ENCODE data around the gene TP53I11. TPM values are rescaled to one million over a fixed set of nuclear protein-coding genes. Genes with fewer than 3 reads are reported as not detected.

The TP53I11 gene
- polyA plus RNA-seq, 3 donors, result 11.0 to 13.2 (median 11.3) TPM

DNA sequence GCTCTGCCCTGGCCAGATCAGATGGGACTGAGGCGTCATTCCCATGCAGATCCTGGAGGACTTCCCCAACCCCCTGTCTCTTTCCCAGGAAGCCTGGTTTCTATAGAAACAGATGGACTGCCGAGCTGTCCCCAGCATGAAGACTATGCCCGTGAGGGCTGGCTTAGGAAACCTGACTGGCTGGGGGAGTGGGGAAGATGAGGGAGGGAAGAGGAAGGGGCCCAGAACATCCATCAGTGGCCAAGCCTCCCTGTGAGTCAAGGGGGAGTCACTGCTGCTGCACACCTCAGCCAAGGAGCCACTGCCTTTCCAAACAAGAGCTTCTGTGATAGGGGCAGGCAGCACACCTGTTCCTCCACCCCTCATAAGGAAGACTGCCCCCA lies 5.8 kb downstream of the TP53I11 start:
- Histone ChIP-seq H3K4me1 (ENCODE audit: control insufficient read depth in 1 of 2, insufficient read depth in 2 of 2, low read length in 2 of 2) (peaks cover 33 to 45% of the 10 kb centered on the region in 2 donors), H3K27me3 (ENCODE audit: control insufficient read depth in 2 of 2, insufficient read depth in 2 of 2, low read length in 2 of 2) (peaks cover 0 to 3% of the 10 kb centered on the region in 2 donors), H3K27ac (ENCODE audit: low read depth in 1 of 2, low read length in 2 of 2) (no peak overlapping the region), H3K36me3 (replicated peaks in 1 of 2; ENCODE audit: control insufficient read depth in 1 of 2, insufficient read depth in 2 of 2, low read length in 2 of 2) (peaks cover 0 to 7% of the 10 kb centered on the region in 2 donors), H3K4me3 (replicated peaks in 1 of 3; ENCODE audit: low read depth in 2 of 3, low read length in 3 of 3) (no peak overlapping the region), H2AFZ (ENCODE audit: insufficient read depth, low read depth, low read length, poor library complexity, severe bottlenecking) (no peak overlapping the region), H4K20me1 (ENCODE audit: insufficient read depth, low read length) (peaks cover 68% of the 10 kb centered on the region), H3K9me3 (replicated peaks in 1 of 2; ENCODE audit: control insufficient read depth in 1 of 2, insufficient read depth in 1 of 2, low read length in 2 of 2) (no peaks in the 10 kb centered on the region), H3K9ac (ENCODE audit: insufficient read depth, low read length, poor library complexity, severe bottlenecking) (no peak overlapping the region), H3K79me2 (ENCODE audit: insufficient read depth, low read length) (peaks cover 12% of the 10 kb centered on the region), H3K4me2 (replicated peaks; ENCODE audit: extremely low read depth, low read length, poor library complexity, severe bottlenecking) (no peak overlapping the region)
- TF ChIP-seq, protein P1, sequence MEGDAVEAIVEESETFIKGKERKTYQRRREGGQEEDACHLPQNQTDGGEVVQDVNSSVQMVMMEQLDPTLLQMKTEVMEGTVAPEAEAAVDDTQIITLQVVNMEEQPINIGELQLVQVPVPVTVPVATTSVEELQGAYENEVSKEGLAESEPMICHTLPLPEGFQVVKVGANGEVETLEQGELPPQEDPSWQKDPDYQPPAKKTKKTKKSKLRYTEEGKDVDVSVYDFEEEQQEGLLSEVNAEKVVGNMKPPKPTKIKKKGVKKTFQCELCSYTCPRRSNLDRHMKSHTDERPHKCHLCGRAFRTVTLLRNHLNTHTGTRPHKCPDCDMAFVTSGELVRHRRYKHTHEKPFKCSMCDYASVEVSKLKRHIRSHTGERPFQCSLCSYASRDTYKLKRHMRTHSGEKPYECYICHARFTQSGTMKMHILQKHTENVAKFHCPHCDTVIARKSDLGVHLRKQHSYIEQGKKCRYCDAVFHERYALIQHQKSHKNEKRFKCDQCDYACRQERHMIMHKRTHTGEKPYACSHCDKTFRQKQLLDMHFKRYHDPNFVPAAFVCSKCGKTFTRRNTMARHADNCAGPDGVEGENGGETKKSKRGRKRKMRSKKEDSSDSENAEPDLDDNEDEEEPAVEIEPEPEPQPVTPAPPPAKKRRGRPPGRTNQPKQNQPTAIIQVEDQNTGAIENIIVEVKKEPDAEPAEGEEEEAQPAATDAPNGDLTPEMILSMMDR (IDR thresholded peaks at IDR 0.05), result no peak
- Mint-ChIP-seq H3K27ac (no peak overlapping the region), H3K4me3 (no peak overlapping the region), H3K36me3 (peaks cover 26 to 30% of the 10 kb centered on the region in 2 donors), H3K4me1 (peaks cover 66% of the 10 kb centered on the region), H3K27me3 (ENCODE audit: low read depth in 3 of 3) (peaks cover 5 to 14% (median 6%) of the 10 kb centered on the region in 3 donors), H3K9me3 (peaks cover 0 to 2% (median 0%) of the 10 kb centered on the region in 7 donors)
- intact Hi-C loops (cut with micrococcal nuclease), result loop anchor here in 1 of 2 donors (10.0 kb wide), 1 partner anchor 390 kb away; no protein-coding TSS in a partner anchor
- no peak for DNase-seq
- no CpG with 5 or more reads among the region's 3 CpGs for WGBS (ENCODE audit: insufficient coverage)

DNA sequence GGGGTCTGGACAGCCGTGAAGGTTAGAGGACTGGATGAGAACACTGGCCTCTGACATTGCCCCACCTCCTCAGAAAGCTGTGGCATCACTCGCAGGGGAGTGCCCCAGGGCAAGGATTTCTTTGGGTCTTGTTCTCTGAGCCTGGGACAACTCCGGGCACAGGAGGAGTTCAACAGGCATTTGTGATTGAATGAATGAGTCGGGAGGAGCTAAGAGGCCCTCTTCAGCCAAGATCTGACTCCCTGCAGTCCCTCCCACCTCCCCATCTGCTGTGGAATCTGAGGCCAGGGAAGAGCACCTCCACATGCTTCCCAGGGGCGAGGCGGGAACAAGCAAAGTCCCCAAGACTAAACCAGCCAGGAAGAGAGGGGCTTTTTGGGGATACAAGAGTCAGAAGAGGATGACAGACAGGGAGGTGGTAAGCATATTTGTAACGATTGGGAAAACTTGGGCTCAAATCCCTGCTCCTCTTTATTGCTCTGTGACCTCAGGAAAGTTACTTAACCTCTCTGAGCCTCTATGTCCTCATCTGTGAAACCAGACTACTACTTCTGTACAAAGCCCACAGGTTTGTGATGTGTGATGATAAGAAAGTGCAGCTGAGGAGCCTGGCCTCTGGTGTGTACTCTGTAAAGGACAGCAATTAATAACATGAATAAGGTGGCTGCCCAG lies 6.4 kb downstream of the TP53I11 start:
- H3K27me3 Mint-ChIP-seq (ENCODE audit: low read depth in 3 of 3), result peaks cover 5 to 9% (median 5%) of the 10 kb centered on the region in 3 donors
- Histone ChIP-seq H3K27me3 (ENCODE audit: control insufficient read depth in 2 of 2, insufficient read depth in 2 of 2, low read length in 2 of 2) (peaks cover 0 to 3% of the 10 kb centered on the region in 2 donors), H3K4me1 (ENCODE audit: control insufficient read depth in 1 of 2, insufficient read depth in 2 of 2, low read length in 2 of 2) (peaks cover 34 to 45% of the 10 kb centered on the region in 2 donors), H3K36me3 (replicated peaks in 1 of 2; ENCODE audit: control insufficient read depth in 1 of 2, insufficient read depth in 2 of 2, low read length in 2 of 2) (peaks cover 0 to 7% of the 10 kb centered on the region in 2 donors), H4K20me1 (ENCODE audit: insufficient read depth, low read length) (peaks cover 69% of the 10 kb centered on the region), H3K9ac (ENCODE audit: insufficient read depth, low read length, poor library complexity, severe bottlenecking) (no peak overlapping the region), H3K79me2 (ENCODE audit: insufficient read depth, low read length) (peaks cover 12% of the 10 kb centered on the region), H3K9me3 (replicated peaks in 1 of 2; ENCODE audit: control insufficient read depth in 1 of 2, insufficient read depth in 1 of 2, low read length in 2 of 2) (no peaks in the 10 kb centered on the region), H2AFZ (ENCODE audit: insufficient read depth, low read depth, low read length, poor library complexity, severe bottlenecking) (no peak overlapping the region), H3K4me2 (replicated peaks; ENCODE audit: extremely low read depth, low read length, poor library complexity, severe bottlenecking) (no peak overlapping the region), H3K27ac (ENCODE audit: low read depth in 1 of 2, low read length in 2 of 2) (no peak overlapping the region), H3K4me3 (replicated peaks in 1 of 3; ENCODE audit: low read depth in 2 of 3, low read length in 3 of 3) (no peak overlapping the region)
- H3K36me3 Mint-ChIP-seq, result peaks cover 26 to 30% of the 10 kb centered on the region in 2 donors
- H3K9me3 Mint-ChIP-seq, result peaks cover 0 to 3% (median 0%) of the 10 kb centered on the region in 7 donors
- WGBS (ENCODE audit: insufficient coverage), result 90% methylated on average over 2 of the region's 7 CpGs
- no peak for DNase-seq
- H3K4me1 Mint-ChIP-seq, result peaks cover 71% of the 10 kb centered on the region
- TF ChIP-seq, protein P1 (IDR thresholded peaks at IDR 0.05), result no peak
- intact Hi-C loops (cut with micrococcal nuclease), result loop anchor here in 1 of 2 donors (10.0 kb wide), 1 partner anchor 390 kb away; no protein-coding TSS in a partner anchor
- H3K27ac Mint-ChIP-seq, result peak overlapping the region in 2 of 7 donors; percentile 15 to 71
- no peak overlapping the region for H3K4me3 Mint-ChIP-seq
